Measurements from ENCODE around the gene RAB8A. TPM values are rescaled to one million over a fixed set of nuclear protein-coding genes. Genes with fewer than 3 reads are reported as not detected.
"Not testable (repeated sequence)": the region's sequence is repeated elsewhere in the genome, so short reads cannot be mapped to it uniquely, and the experiment has no call there.

RAB8A gene
- total and polyA plus RNA-seq, 2 experiments from 2014 or later: 53.1 to 59.5 TPM

GRCh38 chr19:16099314-16099965, 12.2 kb upstream of the RAB8A start:
- ATAC-seq; H3K4me1 ChIP-seq (ENCODE audit: insufficient read depth); H3K27ac Mint-ChIP-seq; H3K27me3 ChIP-seq (ENCODE audit: insufficient read depth); DNase-seq (ENCODE audit: low spot score); H2AFZ ChIP-seq; H3K4me3 ChIP-seq; H3K9me3 Mint-ChIP-seq; H4K20me1 ChIP-seq (replicated peaks; ENCODE audit: insufficient read depth); H3K4me3 Mint-ChIP-seq; H3K27ac ChIP-seq (ENCODE audit: low read depth); H3K27me3 Mint-ChIP-seq (ENCODE audit: insufficient read depth, low read depth, poor library complexity); H3K9me2 ChIP-seq (ENCODE audit: insufficient read depth); H3K4me2 ChIP-seq; H3K4me1 Mint-ChIP-seq; H3F3A ChIP-seq (replicated peaks; ENCODE audit: low read depth); H3K79me2 ChIP-seq (replicated peaks; ENCODE audit: insufficient read depth): not testable (repeated sequence)
- peaks cover 58% of the 10 kb centered on the region for H3K36me3 ChIP-seq (ENCODE audit: insufficient read depth)
- H3K36me3 Mint-ChIP-seq (ENCODE audit: low read depth): peaks cover 87% of the 10 kb centered on the region

- Histone ChIP-seq H3K4me2 (no peak overlapping the region), H3K4me1 (ENCODE audit: insufficient read depth) (no peaks in the 10 kb centered on the region), H3F3A (replicated peaks; ENCODE audit: low read depth) (no peaks in the 10 kb centered on the region), H3K27ac (ENCODE audit: low read depth) (no peak overlapping the region), H3K36me3 (ENCODE audit: insufficient read depth) (peaks cover 48% of the 10 kb centered on the region), H4K20me1 (replicated peaks; ENCODE audit: insufficient read depth) (0 out of 2 replicates have a peak, but pooled peaks cover 10% of the 10 kb centered on the region), H3K9me2 (ENCODE audit: insufficient read depth) (no peaks in the 10 kb centered on the region), H3K27me3 (ENCODE audit: insufficient read depth) (no peaks in the 10 kb centered on the region), H3K4me3 (no peak overlapping the region), H2AFZ (no peak overlapping the region), H3K79me2 (replicated peaks; ENCODE audit: insufficient read depth) (0 out of 2 replicates have a peak, but pooled peaks cover 4% of the 10 kb centered on the region)
- Mint-ChIP-seq H3K36me3 (ENCODE audit: low read depth) (peaks cover 76% of the 10 kb centered on the region), H3K9me3 (no peaks in the 10 kb centered on the region; the same call in 2 of the 3 replicates), H3K27me3 (ENCODE audit: insufficient read depth, low read depth, poor library complexity) (peaks cover 6% of the 10 kb centered on the region), H3K27ac (no peak overlapping the region), H3K4me1 (no peaks in the 10 kb centered on the region), H3K4me3 (no peak overlapping the region)
- ATAC-seq (no peak), DNase-seq (ENCODE audit: low spot score) (no peak)
- TF ChIP-seq CREB1 (CRISPR knock-in tag; IDR thresholded peaks at IDR 0.05; ENCODE audit: low read depth): no peak
- TF ChIP-seq ZNF462 (CRISPR knock-in tag; IDR thresholded peaks at IDR 0.05): no peak
- no peak for TF ChIP-seq POLR2AphosphoS5 (IDR thresholded peaks at IDR 0.05; ENCODE audit: low read depth)
- no peak for TF ChIP-seq EZH2phosphoT487 (IDR thresholded peaks at IDR 0.05; ENCODE audit: unreplicated experiment)
- no peak for TF ChIP-seq ZNF114 (CRISPR knock-in tag; IDR thresholded peaks at IDR 0.05)
- TF ChIP-seq, protein P1, sequence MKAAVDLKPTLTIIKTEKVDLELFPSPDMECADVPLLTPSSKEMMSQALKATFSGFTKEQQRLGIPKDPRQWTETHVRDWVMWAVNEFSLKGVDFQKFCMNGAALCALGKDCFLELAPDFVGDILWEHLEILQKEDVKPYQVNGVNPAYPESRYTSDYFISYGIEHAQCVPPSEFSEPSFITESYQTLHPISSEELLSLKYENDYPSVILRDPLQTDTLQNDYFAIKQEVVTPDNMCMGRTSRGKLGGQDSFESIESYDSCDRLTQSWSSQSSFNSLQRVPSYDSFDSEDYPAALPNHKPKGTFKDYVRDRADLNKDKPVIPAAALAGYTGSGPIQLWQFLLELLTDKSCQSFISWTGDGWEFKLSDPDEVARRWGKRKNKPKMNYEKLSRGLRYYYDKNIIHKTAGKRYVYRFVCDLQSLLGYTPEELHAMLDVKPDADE (IDR thresholded peaks at IDR 0.05): no peak
- no peak for TF ChIP-seq JUNB (IDR thresholded peaks at IDR 0.05; ENCODE audit: unreplicated experiment)
- no peak for TF ChIP-seq EZH2 (IDR thresholded peaks at IDR 0.05; ENCODE audit: low read depth, unreplicated experiment)
- TF ChIP-seq NANOG (IDR thresholded peaks at IDR 0.05; ENCODE audit: borderline replicate concordance): no peak
- no peak for TF ChIP-seq STAT1 (IDR thresholded peaks at IDR 0.05; ENCODE audit: unreplicated experiment)
These were observed 11.2 kb upstream of the RAB8A start for GRCh38 chr19:16100524-16100923.

Data from GM23338 (cell line).